Measurements from ENCODE around the gene CNTN4.
A peak's percentile ranks its signal among the peaks of the same experiment; 100 is the strongest.

CNTN4 gene

DNA sequence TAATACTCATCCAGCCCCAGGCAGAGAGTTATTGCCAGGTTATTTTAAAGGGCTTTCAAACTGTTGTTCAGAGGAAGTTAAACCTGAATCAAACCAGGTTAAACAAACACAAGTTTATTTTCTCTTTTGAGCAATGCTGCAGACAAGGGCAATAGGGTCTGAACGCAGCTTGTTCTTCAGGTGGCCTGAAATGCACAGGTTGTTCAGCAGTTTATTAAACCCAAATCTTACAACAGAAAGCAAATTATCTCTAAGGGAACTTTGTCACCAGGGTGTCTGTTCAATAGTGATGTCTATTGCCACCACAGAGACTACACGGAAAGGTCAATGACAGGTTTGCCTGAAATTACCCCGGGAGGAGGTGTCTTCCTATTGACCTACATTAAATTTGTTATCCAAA, 877.5 kb downstream of the CNTN4 start:
- Histone ChIP-seq H3K9ac (ENCODE audit: low read length) (no peak overlapping the region), H4K20me1 (ENCODE audit: insufficient read depth, low read length) (no peaks in the 10 kb centered on the region), H3K9me3 (ENCODE audit: insufficient read depth, low read length) (no peaks in the 10 kb centered on the region), H2AFZ (ENCODE audit: low read depth, low read length) (no peak overlapping the region), H3K79me2 (ENCODE audit: low read length) (no peaks in the 10 kb centered on the region), H3K4me2 (ENCODE audit: low read length) (no peak overlapping the region), H3K4me3 (ENCODE audit: low read length) (no peak overlapping the region), H3K4me1 (ENCODE audit: low read length) (peaks cover 63% of the 10 kb centered on the region), H3K36me3 (replicated peaks; ENCODE audit: low read depth, low read length) (no peaks in the 10 kb centered on the region), H3K27ac (ENCODE audit: low read length) (no peak overlapping the region), H3K27me3 (ENCODE audit: low read depth, low read length) (no peaks in the 10 kb centered on the region)
- TF ChIP-seq EZH2phosphoT487 (IDR thresholded peaks at IDR 0.05; ENCODE audit: low read depth): no peak
- TF ChIP-seq, protein P1, sequence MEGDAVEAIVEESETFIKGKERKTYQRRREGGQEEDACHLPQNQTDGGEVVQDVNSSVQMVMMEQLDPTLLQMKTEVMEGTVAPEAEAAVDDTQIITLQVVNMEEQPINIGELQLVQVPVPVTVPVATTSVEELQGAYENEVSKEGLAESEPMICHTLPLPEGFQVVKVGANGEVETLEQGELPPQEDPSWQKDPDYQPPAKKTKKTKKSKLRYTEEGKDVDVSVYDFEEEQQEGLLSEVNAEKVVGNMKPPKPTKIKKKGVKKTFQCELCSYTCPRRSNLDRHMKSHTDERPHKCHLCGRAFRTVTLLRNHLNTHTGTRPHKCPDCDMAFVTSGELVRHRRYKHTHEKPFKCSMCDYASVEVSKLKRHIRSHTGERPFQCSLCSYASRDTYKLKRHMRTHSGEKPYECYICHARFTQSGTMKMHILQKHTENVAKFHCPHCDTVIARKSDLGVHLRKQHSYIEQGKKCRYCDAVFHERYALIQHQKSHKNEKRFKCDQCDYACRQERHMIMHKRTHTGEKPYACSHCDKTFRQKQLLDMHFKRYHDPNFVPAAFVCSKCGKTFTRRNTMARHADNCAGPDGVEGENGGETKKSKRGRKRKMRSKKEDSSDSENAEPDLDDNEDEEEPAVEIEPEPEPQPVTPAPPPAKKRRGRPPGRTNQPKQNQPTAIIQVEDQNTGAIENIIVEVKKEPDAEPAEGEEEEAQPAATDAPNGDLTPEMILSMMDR (IDR thresholded peaks at IDR 0.05; ENCODE audit: low read depth, low read length): no peak

DNA sequence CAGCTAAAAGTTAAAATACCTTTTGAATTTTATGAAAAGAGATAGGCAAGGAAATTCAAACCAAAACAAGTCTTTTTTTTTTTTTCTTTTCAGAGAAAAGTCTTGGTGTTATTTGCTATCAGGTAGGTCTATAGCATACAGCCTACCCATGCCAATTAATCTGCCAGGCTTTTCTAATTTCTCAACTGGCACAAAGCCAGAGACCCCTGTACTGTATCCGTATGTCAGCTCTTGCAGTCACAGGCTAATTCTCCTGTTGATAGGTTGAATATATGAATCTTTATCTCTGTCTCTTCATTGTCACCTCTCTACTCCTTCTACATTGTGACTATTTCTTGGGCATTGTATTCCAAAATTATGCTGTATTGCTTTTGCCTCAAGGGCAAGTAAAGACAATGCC, 878.1 kb downstream of the CNTN4 start:
- Histone ChIP-seq H3K9me3 (ENCODE audit: insufficient read depth, low read length) (no peaks in the 10 kb centered on the region), H4K20me1 (ENCODE audit: insufficient read depth, low read length) (no peaks in the 10 kb centered on the region), H2AFZ (ENCODE audit: low read depth, low read length) (peak overlapping the region; percentile 31; the same call in 1 of the 2 replicates), H3K4me2 (ENCODE audit: low read length) (no peak overlapping the region), H3K27me3 (ENCODE audit: low read depth, low read length) (no peaks in the 10 kb centered on the region), H3K36me3 (replicated peaks; ENCODE audit: low read depth, low read length) (no peaks in the 10 kb centered on the region), H3K79me2 (ENCODE audit: low read length) (no peaks in the 10 kb centered on the region), H3K4me1 (ENCODE audit: low read length) (peaks cover 63% of the 10 kb centered on the region), H3K27ac (ENCODE audit: low read length) (peak overlapping the region; percentile 85; the same call in 1 of the 2 replicates), H3K4me3 (ENCODE audit: low read length) (no peak overlapping the region), H3K9ac (ENCODE audit: low read length) (peak overlapping the region; percentile 15; the same call in 1 of the 2 replicates)
- no peak for TF ChIP-seq EZH2phosphoT487 (IDR thresholded peaks at IDR 0.05; ENCODE audit: low read depth)
- TF ChIP-seq, protein P1 (IDR thresholded peaks at IDR 0.05; ENCODE audit: low read depth, low read length): no peak

DNA sequence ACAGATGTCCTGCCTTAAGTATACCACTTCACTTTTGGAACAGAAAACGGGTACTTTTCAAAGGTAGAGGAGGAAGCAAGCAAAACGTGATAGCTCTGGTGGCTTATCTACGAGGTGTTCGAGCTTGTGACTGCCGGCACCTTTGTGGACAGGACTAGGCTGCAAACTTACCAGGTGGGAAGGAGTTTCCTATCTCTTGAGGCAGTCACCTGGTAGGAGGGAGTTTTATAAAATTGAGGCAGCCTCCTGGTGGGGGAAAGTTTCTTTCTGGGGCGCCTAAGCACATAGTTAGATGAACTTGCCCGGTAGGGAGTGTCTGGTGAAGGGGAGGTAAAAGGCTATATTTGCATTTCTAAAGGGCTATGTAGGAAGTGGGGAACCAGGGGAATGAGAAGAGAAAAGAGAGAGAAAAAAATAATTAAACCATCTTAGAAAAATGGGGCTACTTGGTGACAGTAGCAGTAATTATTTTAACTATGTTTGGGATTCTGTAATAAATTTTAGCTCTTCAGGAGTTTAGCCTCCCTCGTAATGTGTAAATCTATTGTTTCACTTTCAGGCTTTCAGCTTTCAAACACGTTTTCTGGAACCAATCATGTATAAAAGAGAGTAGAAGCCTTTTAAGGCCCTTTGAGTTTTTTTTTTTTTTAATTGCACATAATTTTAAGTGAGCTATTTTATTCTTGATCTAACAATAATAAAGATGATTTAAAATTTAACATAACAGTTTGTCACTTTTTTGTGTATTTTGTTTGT, 880.5 kb downstream of the CNTN4 start:
- Histone ChIP-seq H2AFZ (ENCODE audit: low read depth, low read length) (peak overlapping the region; percentile 79), H3K4me1 (ENCODE audit: low read length) (peaks cover 57% of the 10 kb centered on the region), H3K4me3 (ENCODE audit: low read length) (peak overlapping the region; percentile 60), H3K79me2 (ENCODE audit: low read length) (no peaks in the 10 kb centered on the region), H3K4me2 (ENCODE audit: low read length) (peak overlapping the region; percentile 77), H3K9ac (ENCODE audit: low read length) (peak overlapping the region; percentile 67), H3K27me3 (ENCODE audit: low read depth, low read length) (no peaks in the 10 kb centered on the region), H4K20me1 (ENCODE audit: insufficient read depth, low read length) (no peaks in the 10 kb centered on the region), H3K36me3 (replicated peaks; ENCODE audit: low read depth, low read length) (no peaks in the 10 kb centered on the region), H3K27ac (ENCODE audit: low read length) (peak overlapping the region; percentile 85), H3K9me3 (ENCODE audit: insufficient read depth, low read length) (no peaks in the 10 kb centered on the region)
- no peak for TF ChIP-seq EZH2phosphoT487 (IDR thresholded peaks at IDR 0.05; ENCODE audit: low read depth)
- TF ChIP-seq, protein P1 (IDR thresholded peaks at IDR 0.05; ENCODE audit: low read depth, low read length): no peak

DNA sequence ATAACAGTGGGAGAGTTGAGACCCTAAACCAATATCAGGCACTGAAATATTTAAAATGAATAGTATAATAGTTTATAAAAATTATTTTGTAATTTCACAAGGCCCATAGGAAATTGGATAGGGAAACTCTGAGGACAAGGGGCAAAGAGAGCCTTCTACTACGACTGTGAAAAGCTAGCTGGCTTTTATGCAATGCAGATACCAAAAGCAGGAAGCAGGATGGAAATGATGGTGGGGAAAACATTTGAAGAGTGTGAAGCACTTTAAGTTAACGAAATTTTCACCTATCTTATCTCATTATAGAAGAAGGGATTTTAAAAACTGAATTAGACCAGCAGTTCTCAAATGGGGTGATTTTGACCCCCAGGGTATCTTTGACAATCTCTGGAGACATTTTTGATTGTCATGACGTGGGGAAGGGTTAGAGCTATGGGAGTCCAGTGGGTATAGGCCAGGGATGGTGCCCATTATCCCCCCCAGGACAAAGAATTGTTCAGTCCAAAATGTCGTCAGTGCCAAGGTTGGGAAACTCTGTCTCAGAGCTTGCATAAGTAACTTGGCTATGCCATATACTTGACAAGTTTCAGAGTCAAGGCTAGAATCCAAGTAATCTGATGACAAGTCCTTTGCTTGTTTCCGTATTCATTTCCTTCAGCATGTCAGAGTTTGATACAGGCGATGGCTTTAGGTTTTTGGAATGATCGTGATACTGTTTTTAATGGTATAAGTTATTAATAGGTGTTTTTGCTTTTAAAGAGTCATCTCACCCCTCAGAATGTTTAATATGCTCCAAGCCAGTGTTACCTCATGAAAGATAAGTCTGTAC, 885.6 kb downstream of the CNTN4 start:
- H2AFZ ChIP-seq (ENCODE audit: low read depth, low read length): no peak overlapping the region
- H3K27ac ChIP-seq (ENCODE audit: low read length): no peak overlapping the region
- H3K79me2 ChIP-seq (ENCODE audit: low read length): no peaks in the 10 kb centered on the region
- H3K27me3 ChIP-seq (ENCODE audit: low read depth, low read length): no peaks in the 10 kb centered on the region
- no peaks in the 10 kb centered on the region for H3K36me3 ChIP-seq (replicated peaks; ENCODE audit: low read depth, low read length)
- peaks cover 51% of the 10 kb centered on the region for H3K4me1 ChIP-seq (ENCODE audit: low read length)
- no peaks in the 10 kb centered on the region for H4K20me1 ChIP-seq (ENCODE audit: insufficient read depth, low read length)
- no peak overlapping the region for H3K9ac ChIP-seq (ENCODE audit: low read length)
- H3K4me2 ChIP-seq (ENCODE audit: low read length): no peak overlapping the region
- TF ChIP-seq EZH2phosphoT487 (IDR thresholded peaks at IDR 0.05; ENCODE audit: low read depth): no peak
- TF ChIP-seq, protein P1 (IDR thresholded peaks at IDR 0.05; ENCODE audit: low read depth, low read length): no peak
- no peak overlapping the region for H3K4me3 ChIP-seq (ENCODE audit: low read length)
- no peaks in the 10 kb centered on the region for H3K9me3 ChIP-seq (ENCODE audit: insufficient read depth, low read length)

Measured in OCI-LY3 (cell line).